A673 (cell line): ENCODE results near the gene SPRY1. TPM values are rescaled to one million over a fixed set of nuclear protein-coding genes. Genes with fewer than 3 reads are reported as not detected.

Experiments used
- BruUV-seq: library from RNA; stranded (reverse); fragments of 400-500 nt; replicated peaks from 2 replicates; lab custom pipeline; 2021; lab: Mats Ljungman, UMichigan
- CTCF ChIA-PET: fragments of 300-600 bp; sonication (Branson Sonifier 250); formaldehyde crosslinking; loops from one replicate; lab custom pipeline; 2022; ENCODE audit warnings: antibody characterized with exemption; lab: Charles Lee
- POLR2A ChIA-PET: fragments of 300-600 bp; sonication (Branson Sonifier 250); formaldehyde crosslinking; loops from one replicate; lab custom pipeline; 2022; ENCODE audit warnings: antibody characterized with exemption; ENCODE audit not compliant: low non-redundant PET; lab: Charles Lee
- DNase-seq: peaks from one replicate; pipeline ENCODE4 v3.0.0-alpha.2; 2015; ENCODE audit warnings: low spot score
- H3K27ac ChIP-seq: fragments of 200-600 bp; sonication (generic); 2 replicates; pipeline ENCODE4 v1.5.1; 2016; ENCODE audit warnings: mixed run types, low read depth, mild to moderate bottlenecking, mixed read lengths, antibody characterized with exemption, low read length; ENCODE audit not compliant: poor library complexity, severe bottlenecking
- H3K27me3 ChIP-seq: fragments of 200-600 bp; sonication (generic); replicated peaks from 2 replicates; pipeline ENCODE4 v1.6.1; 2017; ENCODE audit warnings: mixed run types, low read depth, mild to moderate bottlenecking, mixed read lengths, antibody characterized with exemption, low read length; ENCODE audit not compliant: insufficient read depth, poor library complexity
- H3K36me3 ChIP-seq: fragments of 200-600 bp; sonication (generic); 2 replicates; pipeline ENCODE4 v1.6.1; 2016; ENCODE audit warnings: mixed run types, mild to moderate bottlenecking, mixed read lengths, antibody characterized with exemption, low read length; ENCODE audit not compliant: insufficient read depth, poor library complexity, severe bottlenecking
- H3K4me1 ChIP-seq: fragments of 200-600 bp; sonication (generic); 2 replicates; pipeline ENCODE4 v1.6.1; 2017; ENCODE audit warnings: mixed run types, mild to moderate bottlenecking, mixed read lengths, antibody characterized with exemption, low read length; ENCODE audit not compliant: insufficient read depth, poor library complexity, severe bottlenecking
- H3K4me3 ChIP-seq: fragments of 200-600 bp; sonication (generic); 2 replicates; pipeline ENCODE4 v1.5.1; 2016; ENCODE audit warnings: low read depth, mixed run types, mild to moderate bottlenecking, mixed read lengths, low read length; ENCODE audit not compliant: poor library complexity, severe bottlenecking
- H3K9me3 ChIP-seq: fragments of 200-600 bp; sonication (generic); 2 replicates; pipeline ENCODE4 v1.6.1; 2016; ENCODE audit warnings: mixed run types, low read depth, mild to moderate bottlenecking, mixed read lengths, antibody characterized with exemption, low read length; ENCODE audit not compliant: poor library complexity, severe bottlenecking
- CTCF ChIP-seq: fragments of 300-800, 200-600 bp; sonication (generic); conservative IDR thresholded peaks from 2 replicates; pipeline ENCODE4 v1.5.1; 2017; ENCODE audit warnings: low read depth, mild to moderate bottlenecking, antibody characterized with exemption, low read length, moderate library complexity, mixed read lengths
- EZH2 ChIP-seq: fragments of 200-600 bp; sonication (generic); IDR thresholded peaks from 2 replicates; pipeline ENCODE4 v1.6.1; 2017; ENCODE audit warnings: borderline replicate concordance, low read depth, mild to moderate bottlenecking, mixed read lengths, antibody characterized with exemption, low read length; ENCODE audit not compliant: poor library complexity, severe bottlenecking
- intact Hi-C: fragments of 100-400 bp; cut with micrococcal nuclease; formaldehyde crosslinking; loops from one replicate; pipeline ENCODE4 v1.10.0; 2022; ENCODE audit not compliant: unreplicated experiment
- total RNA-seq: library from RNA; stranded (reverse); gene quantifications from 2 replicates; pipeline ENCODE4 v1.2.3, GENCODE V29; 2021

The SPRY1 gene
- total RNA-seq, 1 experiment from 2014 or later, result 6.0 TPM

GRCh38 chr4:123366144-123366748 is 30.3 kb upstream of the SPRY1 start:
- intact Hi-C loops, result no loop called here
- Histone ChIP-seq H3K4me3 (no peak overlapping the region), H3K27ac (no peak overlapping the region), H3K36me3 (peaks cover 6% of the 10 kb centered on the region), H3K9me3 (peaks cover 6% of the 10 kb centered on the region), H3K4me1 (peaks cover 4% of the 10 kb centered on the region), H3K27me3 (no peaks in the 10 kb centered on the region)
- POLR2A ChIA-PET, result no interaction called here
- BruUV-seq, result no TSS peak
- no peak for TF ChIP-seq EZH2
- TF ChIP-seq CTCF, result no peak
- CTCF ChIA-PET, result no interaction called here
- no peak for DNase-seq

DNA sequence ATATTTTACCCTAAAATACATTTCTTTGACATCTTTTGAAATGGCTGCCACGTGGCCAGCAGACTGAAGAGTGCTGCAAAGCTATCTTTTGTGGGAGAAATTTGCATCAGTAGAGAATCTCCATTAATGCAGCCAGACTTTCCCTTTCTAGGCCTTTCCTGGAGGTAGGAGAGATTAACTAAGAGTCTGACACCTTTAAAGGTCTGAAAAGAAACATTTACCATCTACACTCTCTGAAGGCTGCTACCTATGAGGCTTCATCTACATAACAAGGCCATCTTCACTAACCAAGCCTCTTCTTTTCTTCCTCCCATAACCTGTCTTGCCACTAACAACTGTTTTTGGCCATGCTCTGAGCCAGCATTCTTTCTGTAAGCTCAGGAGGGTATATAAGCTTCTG is 17.8 kb upstream of the SPRY1 start:
- Histone ChIP-seq H3K27ac (no peak overlapping the region), H3K4me1 (peaks cover 8% of the 10 kb centered on the region), H3K9me3 (no peaks in the 10 kb centered on the region), H3K4me3 (no peak overlapping the region), H3K36me3 (no peaks in the 10 kb centered on the region), H3K27me3 (no peaks in the 10 kb centered on the region)
- no peak for TF ChIP-seq CTCF
- TF ChIP-seq EZH2, result no peak
- BruUV-seq, result no TSS peak
- intact Hi-C loops, result no loop called here
- POLR2A ChIA-PET, result no interaction called here
- CTCF ChIA-PET, result no interaction called here
- no peak for DNase-seq

DNA sequence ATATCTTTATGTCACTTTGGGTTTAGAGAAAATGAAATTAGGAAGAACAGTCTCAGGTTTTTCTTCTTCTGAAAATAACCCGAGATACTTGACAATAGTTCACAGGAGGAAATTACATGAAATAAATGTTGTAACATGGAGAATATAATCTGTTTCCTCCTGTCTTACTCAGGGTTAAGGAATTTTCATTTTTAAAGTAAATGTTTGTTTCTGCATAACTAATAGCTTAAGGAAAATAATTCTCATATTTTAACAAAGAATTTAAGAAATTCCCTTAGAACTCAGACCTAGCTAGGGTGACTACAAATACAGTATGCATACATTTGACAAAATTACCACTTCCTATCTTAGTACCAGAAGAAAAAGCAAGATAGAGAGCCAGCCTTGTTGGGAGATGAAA is 17.2 kb upstream of the SPRY1 start:
- ChIA-PET POLR2A (no interaction called here), CTCF (no interaction called here)
- intact Hi-C loops, result no loop called here
- H3K36me3 ChIP-seq, result no peaks in the 10 kb centered on the region
- peaks cover 8% of the 10 kb centered on the region for H3K4me1 ChIP-seq
- no peak for DNase-seq
- TF ChIP-seq EZH2, result no peak
- TF ChIP-seq CTCF, result no peak
- no TSS peak for BruUV-seq
- H3K9me3 ChIP-seq, result no peaks in the 10 kb centered on the region
- peak overlapping the region; percentile 7 for H3K27ac ChIP-seq
- no peaks in the 10 kb centered on the region for H3K27me3 ChIP-seq
- H3K4me3 ChIP-seq, result no peak overlapping the region
